C1 segment of cervical spinal cord (tissue), 14 donors: ENCODE results near the gene ATP9A.
"Not testable (repeated sequence)": the region's sequence is repeated elsewhere in the genome, so short reads cannot be mapped to it uniquely, and the experiment has no call there.

Experiments
- DNase-seq, 14 donors: peaks; one replicate each; lab custom pipeline; 2025; lab: John Stamatoyannopoulos, UW

ATP9A gene

DNA sequence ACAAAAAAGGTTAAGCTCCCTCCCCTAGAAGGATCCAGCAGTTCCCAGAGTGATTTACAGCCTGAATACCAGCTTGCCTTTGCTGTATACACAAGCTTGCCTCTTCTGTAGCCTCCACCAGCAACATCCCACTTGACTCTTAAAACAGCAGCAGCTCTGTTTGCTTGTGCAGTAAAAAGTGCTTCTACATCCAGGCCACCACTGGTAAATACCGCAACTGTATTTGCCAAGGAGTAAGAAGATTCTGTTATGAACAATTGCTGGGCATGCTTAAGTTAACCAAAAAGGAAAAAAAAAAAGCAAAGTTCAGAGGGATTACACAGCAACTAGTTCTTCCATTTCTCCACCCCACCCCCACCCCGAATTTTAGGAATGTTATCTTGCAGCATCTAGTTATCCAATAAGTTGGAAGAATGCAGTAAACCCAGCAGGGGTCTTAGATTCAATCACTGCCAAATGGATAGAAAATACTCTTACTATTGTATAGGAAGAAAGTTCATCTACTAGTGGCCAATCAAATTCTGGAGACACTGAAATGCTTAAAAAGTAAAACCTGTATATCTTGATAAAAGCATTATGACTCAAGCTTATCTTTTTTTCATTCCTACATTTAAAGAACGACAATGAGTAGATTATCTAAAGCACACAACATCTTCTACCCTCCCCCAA, 29.3 kb upstream of the ATP9A start:
- DNase-seq, result no peak

DNA sequence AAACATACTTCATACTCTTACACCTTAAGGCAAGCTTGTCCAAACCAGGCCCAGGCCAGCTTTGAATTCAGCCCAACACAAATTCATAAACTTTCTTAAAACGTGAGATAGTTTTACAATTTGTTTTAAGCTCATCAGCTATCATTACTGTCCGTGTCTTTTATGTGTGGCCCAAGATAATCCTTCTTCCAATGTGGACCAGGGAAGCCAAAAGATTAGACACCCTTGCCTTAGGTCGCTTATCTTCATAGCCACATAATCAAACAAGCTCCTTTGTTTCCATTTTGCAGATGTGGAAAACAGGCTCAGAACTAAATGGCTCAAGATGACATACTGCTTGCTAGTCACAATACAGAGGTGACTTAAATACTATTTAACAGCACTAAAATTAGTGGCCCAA, 28.1 kb upstream of the ATP9A start:
- DNase-seq, result no peak

DNA sequence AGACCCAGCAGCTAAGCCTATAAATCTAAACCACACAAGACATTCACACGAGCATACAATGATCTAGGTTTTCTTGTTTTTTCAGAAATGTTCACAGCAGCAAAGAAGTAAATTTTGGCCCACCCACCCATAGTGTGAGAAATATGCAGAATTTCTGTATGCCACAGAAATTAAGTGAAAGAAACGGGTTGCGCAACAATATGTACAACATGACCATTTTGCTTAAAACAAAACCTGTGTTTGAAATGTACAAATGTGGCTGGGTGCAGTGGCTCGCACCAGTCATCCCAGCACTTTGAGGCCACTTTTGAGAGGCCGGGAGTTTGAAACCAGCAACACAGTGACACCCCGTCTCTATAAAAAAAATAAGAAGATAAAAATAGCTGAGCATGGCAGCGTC, 24.8 kb upstream of the ATP9A start:
- DNase-seq, result no peak

DNA sequence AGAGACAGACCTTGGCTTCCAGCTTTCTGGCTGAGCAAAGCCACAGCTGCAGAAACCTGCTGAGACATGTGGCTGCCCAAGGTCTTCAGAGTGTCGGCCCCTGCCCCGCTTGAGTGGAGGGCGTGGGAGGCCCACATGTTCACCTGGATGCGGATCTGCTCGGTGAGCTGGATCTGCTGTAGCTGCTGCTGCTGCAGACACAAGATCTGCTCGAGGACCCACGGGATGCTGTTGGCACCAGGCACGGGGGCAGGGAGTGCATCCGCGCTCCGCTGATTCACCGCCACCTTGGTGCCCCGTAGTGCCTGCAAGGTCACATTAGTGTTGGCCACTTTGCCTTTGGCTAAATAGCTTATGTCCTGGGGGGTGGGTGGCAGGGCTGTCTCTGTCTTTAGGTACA, 23.4 kb upstream of the ATP9A start:
- no peak for DNase-seq

DNA sequence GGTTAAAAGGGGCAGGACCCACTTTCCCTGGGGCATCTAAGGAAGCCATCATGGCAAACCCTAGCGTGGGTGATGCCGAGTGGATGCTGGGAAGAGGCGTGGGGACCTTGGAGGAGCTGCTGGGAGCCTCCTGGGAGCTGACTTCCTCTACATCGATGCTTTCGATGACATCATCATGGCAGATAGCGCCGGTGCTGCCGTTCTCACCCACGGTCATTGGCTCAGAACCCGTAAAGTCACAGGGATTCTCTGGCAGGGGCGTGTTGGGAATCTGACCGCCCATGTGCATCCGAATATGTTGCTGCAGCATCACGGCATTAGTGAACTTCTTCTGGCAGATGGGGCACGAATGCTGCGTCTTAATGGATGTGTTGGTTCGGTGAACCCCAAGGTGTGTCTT, 22.1 kb upstream of the ATP9A start:
- DNase-seq, result no peak

DNA sequence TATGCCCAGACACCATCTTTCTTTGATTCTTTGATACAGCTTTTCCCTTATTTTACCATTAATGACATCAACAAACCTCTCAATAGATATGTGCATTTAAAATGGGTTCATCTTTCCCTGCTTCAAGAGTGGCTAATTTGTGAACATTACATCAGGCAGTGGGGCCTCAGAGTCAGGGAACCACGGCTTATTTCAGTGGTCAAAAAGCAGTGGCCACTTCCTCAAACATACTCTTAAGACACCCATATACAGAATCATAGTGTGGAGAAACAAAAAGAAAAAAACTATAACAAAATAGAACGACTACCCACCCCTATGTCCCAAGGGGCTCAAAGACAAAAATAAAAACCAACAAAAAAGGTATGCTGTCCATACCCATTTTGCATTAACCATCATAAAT, 21.2 kb upstream of the ATP9A start:
- DNase-seq, result no peak

DNA sequence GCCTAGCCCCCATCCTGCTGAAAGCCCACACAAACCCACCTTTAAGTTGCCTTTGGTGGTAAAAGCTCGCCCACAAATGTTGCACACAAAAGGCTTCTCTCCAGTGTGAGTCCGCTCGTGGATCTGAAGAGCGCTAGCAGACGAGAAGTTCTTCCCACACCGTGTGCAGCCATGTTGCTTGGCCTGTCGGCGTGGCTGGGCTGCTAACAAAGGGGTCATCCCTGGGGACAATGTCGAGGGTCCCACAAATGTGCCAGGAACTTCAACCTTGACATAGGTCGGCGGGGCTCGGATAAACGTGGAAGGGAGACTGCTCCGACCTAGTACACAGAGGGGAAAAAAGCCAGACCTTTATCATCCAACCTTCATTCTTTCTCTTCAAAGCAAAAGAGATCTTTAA, 20.6 kb upstream of the ATP9A start:
- no peak for DNase-seq

DNA sequence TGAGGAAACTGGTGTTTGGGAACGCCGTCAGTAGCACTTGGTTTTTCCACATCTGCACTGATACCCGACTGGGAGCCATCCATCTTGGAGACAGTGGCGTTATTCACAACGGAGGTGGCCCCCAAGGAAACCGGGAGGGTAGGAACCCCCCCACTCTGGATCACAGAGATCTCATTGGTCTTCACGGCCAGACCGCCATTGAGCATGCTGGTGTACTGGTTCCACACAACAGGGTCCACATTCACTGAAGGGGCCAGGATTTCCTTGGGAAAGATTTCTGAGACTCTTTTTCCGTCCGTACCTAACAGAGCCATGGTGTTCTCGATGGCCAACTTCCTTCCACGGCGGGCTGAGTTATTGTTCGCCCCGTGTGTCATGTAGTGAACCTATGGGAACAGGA, 16.1 kb upstream of the ATP9A start:
- no peak for DNase-seq

DNA sequence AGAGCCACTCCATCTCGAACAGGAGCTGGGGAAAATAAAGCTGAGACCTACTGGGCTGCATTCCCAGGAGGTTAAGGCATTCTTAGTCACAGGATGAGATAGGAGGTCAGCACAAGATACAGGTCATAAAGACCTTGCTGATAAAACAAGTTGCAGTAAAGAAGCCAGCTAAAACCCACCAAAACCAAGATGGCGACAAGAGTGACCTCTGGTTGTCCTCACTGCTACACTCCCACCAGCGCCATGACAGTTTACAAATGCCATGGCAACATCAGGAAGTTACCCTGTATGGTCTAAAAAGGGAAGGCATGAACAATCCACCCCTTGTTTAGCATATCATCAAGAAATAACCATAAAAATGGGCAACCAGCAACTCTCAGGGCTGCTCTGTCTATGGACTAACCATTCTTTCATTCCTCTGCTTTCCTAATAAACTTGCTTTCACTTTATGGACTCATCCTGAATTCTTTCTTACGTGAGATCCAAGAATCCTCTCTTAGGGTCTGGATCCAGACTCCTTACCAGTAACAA, 10.1 kb upstream of the ATP9A start:
- not testable (repeated sequence) for DNase-seq

DNA sequence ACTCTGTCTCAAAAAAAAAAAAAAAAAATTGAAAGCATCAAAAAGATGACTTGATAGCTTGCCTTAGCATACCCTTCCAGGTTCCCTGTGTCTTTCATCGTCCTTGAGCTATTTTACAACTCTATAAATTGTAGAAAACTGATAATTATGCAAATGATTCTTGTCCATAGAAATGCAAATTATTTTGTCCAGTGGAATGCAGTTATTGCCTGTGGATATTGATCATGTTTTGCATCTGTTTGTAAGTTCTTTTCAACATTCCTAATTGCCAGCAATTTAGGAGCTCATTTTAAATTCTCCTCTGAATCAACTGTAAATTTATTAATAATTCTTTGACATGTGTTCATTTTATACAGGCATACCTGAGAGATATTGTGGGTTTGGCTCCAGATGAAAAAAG, 7.1 kb upstream of the ATP9A start:
- DNase-seq, result no peak

DNA sequence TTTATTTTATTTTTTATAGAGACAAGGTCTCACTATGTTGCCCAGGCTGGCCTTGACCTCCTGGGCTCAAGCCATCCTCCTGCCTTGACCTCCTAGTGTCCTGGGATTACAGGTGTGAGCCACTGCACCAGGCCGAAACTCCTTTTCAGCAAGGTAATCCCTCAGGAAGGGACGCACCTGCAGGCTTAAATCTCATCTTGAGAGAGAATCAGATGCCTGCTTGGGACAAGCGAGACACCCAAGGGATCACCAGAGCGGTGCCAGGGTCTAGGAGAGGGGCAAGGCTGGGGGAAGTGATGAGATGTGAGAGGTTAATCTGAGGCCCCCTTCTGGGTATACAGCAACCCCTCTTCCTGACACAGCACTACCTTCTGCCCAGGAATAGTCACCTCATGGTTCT, 4.0 kb upstream of the ATP9A start:
- no peak for DNase-seq

DNA sequence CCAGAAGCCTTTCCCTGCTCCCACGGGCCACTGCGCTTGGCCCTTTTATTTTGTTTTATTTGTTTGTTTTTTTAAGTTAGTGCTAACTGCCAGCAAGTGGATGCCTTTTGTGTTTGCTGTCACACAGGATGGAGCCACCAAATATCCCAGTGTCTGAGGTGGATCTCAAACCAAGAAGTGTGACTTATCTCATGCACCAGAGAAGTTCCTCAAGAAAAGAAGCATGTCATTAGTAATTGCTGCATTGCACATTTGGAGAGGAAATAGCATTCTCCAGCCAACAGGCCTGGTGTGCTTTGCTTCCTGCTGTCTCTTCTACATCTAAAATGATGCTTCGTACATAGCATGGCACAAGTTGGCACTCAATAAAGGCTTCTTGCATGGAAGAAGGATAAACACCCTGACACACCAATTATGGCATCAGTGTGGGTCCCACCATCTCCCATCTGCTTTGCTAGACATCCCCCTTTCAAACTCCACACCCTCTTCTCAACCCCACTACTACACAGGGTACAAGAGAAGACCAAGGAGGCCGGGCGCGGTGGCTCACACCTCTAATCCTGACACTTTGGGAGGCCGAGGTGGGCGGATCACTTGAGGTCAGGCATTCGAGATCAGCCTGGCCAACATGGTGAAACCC, 1.9 kb upstream of the ATP9A start:
- DNase-seq, result peak in 1 of 14 donors; percentile 9

DNA sequence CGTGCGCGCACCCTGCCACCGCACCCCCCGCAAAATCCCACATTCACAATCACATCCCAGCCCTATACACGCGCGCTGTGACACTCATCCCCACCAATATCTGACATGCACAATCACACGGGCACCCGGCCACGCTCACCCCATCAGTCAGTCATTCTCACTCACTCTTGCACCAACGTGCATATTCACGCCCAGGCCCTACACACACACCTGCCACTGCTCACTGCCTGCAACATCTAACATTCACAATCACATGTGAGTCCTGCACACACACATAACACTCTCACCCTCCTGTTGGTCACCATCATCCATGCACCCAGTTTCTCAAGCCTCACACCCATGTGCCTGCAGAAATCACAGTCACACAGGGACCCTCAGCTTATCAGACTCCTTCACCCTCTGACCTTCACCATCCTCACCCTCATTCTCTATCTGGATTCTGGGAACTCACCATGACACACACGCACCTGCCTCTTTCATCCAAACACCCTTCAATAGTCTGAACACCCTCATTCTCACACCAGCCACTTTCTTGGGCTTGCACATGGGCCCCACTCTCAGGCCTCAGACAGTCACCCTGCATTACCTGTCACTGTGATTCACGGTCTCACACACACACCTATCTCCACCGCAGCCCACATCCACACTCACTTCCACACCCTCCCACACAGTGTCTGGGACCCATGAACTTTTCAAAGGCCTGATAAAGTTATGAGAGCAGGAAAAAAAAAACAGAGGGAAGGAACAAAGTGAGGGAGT, 748 bp upstream of the ATP9A start:
- DNase-seq, result peak in 1 of 14 donors; percentile 22

DNA sequence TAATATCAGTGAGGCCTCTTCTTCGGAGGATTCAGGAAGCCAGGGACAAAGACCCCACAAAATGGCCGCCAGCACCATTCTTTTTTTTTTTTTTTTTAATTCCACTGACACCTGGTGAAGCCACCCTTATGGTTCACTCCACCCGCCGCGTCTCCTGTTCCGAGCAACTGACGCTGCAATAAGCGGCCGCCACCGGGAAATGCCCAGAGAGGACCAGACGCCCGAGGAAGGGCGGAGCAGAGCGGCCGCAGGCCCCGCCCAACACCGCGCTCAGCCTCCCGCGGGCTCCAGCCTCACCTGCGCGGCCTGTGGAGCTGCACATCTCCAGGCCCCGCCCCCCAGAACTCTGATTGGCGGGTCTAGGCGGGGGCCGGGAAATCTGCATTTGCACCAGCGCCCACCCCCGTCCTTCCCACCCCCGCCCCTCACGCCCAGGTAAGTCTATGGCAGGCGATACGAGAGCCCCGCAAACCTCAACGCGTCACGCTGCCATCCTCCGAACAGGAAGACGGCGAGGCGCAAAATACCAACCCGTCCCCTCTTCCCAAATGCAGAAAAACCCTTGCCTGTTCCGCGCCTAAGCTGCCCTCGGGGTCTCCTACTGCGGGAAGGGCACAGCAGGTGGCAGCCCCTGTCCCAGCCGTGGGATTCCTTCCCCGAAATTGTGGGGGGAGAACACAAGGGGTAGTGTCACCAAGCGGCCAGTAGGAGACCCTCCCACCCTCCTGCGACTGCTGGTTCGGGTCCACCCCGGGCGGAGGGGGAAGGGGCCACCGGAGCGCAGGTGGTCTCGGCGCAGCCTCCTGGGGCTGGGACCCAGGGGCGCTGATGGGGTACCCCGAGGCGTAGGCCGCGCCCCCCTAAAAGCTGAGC, 960 bp downstream of the ATP9A start:
- peak in 11 of 14 donors; percentile 16 to 94 (median 39) for DNase-seq

DNA sequence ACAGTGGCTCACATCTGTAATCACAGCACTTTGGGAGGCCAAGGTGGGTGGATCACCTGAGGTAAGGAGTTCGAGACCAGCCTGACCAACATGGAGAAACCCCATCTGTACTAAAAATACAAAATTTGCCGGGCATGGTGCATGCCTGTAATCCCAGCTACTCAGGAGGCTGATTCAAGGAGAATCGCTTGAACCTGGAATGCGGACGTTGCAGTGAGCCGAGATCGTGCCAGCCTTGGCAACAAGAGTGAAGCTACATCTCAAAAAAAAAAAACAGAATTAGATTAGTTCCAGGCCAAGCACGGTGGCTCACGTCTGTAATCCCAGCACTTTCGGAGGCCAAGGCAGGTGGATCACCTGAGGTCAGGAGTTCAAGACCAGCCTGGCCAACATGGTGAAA, 2.8 kb downstream of the ATP9A start:
- not testable (repeated sequence) for DNase-seq

DNA sequence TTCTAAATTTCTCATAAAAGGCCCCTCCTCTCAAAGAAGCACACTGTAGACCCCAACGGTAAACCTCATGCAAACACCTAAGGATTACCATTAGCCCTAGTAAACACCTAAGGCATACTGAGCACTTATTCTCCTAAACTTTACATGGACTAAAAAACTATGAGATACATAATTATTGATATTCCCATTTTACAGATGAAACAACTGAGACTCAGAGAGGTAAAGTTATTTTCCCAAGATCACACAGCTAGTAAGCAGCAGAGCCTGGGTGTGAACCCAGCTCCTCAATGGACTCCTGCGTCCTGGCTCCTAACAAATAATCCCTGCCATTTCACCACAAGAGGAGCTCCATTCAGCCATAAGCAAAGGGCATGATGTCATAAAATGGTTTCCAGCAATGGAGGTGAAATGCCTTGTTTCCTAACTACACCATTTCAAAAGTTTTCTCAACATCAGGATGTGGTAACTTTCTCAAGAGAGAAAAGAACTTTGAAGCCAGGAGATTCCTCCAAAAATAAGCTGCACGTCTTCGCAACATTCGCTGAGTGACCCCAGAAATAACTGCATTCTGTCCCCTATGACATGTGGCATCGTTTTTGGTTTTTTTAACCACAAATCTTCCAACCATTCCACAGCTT, 4.1 kb downstream of the ATP9A start:
- no peak for DNase-seq

DNA sequence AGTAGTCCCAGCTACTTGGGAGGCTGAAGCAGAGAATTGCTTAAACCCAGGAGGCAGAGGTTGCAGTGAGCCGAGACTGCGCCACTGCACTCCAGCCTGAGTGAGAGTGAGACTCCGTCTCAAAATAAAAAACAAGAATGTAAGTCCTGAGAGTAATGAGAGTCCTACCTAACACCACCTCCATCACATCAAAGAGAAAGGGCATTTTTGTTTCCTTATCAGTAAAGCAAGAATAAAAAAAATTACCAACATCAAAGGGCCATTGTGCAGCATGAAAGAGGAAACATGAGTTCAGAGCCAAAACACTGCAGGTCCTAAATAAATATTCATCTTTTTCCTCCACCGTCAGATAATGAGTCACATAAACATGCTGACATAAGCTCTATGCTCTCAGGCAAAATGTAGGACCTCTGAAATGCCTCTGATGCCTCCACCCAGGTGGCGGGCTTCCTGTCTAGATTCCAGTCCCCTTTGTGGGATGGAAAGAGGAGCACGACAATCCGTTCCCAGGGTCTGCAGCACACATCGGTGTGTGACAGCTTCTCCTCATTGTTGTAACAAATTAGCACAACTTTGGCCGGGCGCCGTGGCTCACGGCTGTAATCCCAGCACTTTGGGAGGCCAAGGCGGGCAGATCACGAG, 7.2 kb downstream of the ATP9A start:
- peak in 2 of 14 donors; percentile 12 to 21 for DNase-seq

DNA sequence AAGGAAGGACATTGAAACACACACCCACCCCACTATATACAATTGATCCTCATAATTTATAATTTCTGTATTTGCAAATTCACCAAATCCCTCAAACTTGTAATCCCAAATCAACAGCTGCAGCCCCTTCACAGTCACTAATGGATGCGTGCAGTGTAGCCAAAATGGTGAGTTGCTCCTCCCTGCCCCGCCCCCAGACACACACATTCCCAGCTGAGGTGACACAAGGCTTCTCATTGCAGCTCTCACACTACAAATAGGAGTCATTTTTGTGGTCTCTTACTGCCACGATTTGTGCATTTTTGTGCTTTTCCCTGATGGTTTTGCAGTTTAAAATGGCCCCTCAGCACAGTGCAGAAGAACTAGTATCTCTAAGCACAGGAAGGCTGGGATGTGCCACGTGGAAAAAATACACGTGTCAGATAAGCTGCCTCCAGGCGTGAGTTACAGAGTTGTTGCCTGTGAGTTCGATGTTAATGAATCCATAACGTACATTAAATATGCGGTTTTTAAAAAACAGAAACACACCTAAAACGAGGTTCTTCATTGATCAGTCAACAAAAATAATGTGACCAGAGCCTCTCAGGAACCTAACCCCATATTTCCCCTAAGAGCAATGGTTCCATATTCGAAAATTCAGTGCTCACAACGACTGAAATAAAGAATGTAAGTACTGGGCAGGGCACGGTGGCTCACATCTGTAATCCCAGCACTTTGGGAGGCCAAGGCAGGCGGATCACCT, 8.2 kb downstream of the ATP9A start:
- no peak for DNase-seq

DNA sequence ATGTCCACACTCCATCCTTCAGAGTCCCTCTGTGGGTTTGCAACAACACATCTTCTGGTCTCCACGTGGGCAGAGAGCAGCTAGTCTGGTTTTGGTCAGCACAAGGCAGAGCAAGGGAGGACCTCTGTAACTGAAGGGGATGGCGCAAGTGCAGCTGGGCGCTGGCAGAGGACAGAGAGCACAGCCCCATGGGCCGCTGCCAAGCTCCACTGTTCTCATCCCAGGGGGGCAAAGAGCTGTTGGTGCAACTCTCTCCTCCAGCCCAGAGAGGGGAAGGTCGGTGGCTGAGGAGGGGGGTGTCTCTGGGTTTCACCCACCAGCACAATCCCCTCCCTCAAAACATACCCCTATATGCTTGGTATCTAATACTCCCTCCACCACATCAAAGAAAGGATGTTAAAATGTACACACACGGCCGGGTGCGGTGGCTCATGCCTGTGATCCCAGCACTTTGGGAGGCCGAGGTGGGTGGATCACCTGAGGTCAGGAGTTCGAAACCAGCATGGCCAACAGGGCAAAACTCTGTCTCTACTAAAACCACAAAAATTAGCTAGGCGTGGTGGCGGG, 9.1 kb downstream of the ATP9A start:
- DNase-seq, result peak in 11 of 14 donors; percentile 9 to 76 (median 61)

DNA sequence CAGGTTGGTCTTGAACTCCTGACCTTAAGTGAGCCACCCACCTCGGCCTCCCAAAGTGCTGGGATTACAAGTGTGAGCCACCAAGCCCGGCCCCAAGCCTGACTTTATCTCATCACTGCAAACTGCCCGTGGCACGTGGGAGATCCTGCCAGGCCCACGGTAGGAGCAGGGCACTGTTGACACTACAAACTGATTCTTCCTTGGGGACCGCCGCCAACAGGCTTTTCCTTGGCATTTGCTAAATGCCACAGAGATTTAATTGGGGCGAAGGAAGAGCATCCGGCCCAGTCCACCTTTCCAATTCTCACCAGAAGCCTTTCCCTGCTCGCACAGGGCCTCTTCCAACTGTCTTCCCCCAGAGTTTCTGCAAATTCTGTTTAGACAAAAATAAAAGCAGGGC, 11.0 kb downstream of the ATP9A start:
- DNase-seq, result peak in 3 of 14 donors; percentile 19 to 88 (median 32)
